ENCODE data around the gene SIGLEC14. TPM values are rescaled to one million over a fixed set of nuclear protein-coding genes. Genes with fewer than 3 reads are reported as not detected.
A peak's percentile ranks its signal among the peaks of the same experiment; 100 is the strongest.
"Not testable (repeated sequence)": the region's sequence is repeated elsewhere in the genome, so short reads cannot be mapped to it uniquely, and the experiment has no call there.

The SIGLEC14 gene
- total RNA-seq, 1 experiment from 2014 or later: not detected

DNA sequence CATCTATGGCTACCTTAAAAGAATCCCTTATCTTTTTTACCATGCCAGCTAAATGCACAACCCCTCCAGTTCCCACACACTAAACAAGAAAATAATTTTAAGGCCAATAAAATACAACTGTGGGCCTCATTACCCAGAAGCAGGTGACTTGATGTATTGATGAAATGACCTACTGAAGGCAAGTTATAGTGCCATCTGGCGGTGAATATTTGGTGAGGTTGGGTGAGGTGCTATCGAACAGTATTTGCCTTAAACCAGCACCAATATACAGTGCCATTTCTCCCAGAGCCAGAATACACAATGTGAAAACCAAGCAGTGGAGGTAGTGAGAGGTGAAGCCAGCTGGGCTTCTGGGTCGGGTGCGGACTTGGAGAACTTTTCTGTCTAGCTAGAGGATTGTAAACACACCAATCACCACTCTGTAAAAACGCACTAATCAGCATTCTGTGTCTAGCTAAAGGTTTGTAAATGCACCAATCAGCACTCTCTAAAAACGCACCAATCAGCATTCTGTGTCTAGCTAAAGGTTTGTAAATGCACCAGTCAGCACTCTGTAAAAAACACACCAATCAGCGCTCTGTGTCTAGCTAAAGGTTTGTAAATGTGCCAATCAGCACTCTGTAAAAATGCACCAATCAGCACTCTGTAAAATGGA is 29.4 kb upstream of the SIGLEC14 start:
- DNase-seq (ENCODE audit: low read depth): peak; percentile 42

DNA sequence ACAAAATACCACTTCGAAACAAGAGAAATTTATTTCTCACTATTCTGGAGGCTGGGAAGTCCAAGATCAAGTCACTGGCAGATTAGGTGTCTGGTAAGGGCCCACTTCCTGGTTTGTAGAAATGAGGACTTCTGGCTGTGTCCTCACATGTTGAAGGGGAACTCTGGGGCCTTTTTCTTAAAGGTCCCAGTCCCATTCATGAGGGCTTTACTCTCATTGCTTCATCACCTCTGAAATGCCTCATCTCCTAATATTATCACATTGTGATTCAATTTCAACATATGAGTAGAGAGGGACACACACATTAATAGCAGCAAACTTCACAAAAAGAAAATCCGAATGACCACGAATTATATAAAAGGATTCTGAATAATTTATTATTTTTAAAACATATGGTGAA is 21.6 kb upstream of the SIGLEC14 start:
- no peak for DNase-seq (ENCODE audit: low read depth)

DNA sequence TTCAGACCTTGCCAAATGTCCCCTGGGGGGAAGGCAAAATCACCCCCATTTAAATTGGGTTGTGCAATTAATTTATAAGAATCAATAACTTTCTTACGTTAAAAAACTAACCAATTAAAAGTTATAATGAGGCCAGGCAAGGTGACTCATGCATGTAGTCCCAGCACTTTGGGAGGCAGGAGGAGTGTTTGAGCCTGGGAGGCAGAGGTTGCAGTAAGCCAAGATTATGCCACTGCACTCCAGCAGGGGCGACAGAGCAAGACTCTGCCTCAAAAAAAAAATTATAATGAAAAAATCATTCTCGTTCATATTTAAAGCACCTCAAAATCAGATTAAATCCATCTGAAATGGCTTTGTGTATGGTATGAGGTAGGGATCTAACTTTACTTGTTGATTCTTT is 18.4 kb upstream of the SIGLEC14 start:
- DNase-seq (ENCODE audit: low read depth): peak; percentile 64

DNA sequence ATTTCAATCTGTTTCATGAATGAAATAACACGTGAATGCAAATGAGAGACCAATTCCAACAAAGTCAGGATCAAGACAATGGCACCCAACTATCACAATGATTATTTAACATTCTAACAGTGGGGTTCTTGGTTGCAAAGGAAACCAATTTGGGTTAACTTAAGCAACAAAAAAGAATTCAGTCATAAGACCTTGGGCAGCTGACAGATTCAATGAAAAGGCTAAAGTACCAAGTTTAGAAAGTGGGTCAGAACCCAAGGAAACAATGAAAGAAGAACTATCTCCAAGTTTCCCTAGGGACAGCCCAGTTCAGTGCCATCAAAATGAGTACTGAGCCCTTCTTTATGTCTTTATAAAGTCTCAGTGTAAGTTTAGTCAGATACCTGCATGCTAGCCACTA is 17.5 kb upstream of the SIGLEC14 start:
- no peak for DNase-seq (ENCODE audit: low read depth)

DNA sequence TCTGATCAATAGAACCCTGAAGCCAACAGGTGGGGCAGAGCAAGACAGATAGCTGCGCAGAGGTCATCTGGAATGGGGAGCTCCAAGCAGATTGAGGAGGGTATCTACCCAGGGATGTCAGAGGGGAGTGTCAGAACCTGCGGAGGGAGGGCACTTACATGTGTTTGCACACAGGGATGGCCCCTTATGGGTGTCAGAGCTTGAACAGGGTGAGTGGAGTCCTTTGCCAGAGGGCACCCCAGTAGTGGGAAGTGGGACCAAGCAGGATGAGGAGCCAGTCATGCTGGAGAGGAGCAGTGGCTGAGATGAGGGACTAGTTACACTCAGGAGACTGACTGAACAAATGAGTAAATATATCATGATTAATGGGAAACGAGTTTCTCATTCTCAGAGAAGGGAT is 17.0 kb upstream of the SIGLEC14 start:
- DNase-seq (ENCODE audit: low read depth): no peak

DNA sequence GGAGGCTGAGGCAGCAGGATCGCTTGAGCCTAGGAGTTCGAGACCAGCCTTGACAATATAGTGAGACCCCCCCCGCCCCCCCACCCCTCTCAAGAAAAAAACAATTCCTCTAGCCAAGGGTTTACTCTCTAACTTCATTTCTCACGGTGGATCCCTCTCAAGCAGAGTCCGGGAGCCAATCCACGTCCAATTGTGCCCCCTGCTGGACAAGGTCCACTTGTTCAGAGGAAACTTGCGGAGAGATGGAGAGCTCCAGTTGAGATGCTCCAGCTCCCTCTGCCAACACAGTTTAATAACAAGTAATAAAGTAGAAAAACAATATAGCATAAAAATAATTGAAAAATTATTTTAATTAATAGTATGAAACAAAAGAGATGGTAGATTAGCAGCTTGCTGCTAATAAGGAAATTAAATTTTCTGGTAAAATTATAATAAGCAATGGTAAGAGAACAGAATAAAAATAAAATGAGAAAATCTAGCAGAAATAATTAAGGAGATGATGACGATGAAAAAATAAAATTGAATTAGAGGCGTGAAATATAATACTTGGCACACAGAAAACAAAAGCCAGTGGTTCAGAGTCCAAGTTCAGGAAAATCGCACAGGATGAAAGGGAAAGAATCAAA is 14.5 kb upstream of the SIGLEC14 start:
- DNase-seq (ENCODE audit: low read depth): peak; percentile 76

DNA sequence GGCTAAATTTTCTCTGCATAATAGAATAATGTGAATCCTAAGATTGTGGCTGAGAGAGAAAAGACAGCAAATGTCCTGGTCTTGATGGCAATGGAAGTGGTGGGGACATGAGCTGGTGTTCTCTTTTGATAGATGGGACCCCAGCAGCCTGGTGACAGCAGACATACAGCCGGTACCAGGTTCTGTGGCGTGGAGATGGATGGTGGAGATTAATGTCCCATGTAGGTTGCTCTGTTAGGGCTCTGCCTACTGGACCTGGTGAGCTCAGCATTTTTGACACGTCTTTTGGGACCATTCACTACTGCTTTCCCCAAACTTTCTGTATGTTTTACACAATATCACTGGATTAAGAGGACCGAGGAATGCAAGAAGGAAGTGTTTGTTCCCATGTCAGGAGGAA is 8.2 kb upstream of the SIGLEC14 start:
- no peak for DNase-seq (ENCODE audit: low read depth)

DNA sequence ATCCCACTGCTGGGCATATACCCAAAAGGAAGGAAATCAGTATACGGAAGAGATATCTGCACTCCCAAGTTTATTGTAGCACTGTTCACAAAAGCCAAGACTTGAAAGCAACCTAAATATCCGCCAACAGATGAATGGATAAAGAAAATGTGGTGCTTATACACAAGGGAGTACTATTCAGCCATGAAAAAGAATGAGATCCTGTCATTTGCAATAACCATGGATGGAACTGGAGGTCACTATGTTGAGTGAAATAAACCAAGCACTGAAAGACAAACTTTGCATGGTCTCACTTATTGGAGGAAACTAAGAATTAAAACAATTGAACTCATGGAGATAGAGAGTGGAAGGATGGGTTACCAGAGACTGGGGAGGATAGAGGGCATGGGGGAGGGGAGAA is 6.5 kb upstream of the SIGLEC14 start:
- no peak for DNase-seq (ENCODE audit: low read depth)

DNA sequence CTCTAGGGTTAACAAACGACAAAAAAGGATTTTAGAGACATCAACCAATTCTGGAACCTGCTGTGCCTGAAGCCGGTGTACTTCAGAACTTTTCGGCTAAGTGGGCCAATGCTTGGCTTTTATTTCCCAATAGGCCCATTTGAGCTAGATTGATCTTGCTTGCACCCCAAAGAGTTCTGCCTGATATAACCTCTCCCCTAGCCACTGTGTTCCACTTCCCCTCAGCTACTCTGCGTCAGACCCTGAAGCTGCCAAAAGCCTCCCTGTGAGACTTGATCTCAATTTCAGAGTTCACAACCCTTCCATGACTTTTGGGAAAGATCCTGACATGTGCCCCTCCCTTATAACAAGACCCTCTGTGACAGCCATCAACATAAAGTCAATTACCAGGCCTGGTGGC is 5.6 kb upstream of the SIGLEC14 start:
- no peak for DNase-seq (ENCODE audit: low read depth)

DNA sequence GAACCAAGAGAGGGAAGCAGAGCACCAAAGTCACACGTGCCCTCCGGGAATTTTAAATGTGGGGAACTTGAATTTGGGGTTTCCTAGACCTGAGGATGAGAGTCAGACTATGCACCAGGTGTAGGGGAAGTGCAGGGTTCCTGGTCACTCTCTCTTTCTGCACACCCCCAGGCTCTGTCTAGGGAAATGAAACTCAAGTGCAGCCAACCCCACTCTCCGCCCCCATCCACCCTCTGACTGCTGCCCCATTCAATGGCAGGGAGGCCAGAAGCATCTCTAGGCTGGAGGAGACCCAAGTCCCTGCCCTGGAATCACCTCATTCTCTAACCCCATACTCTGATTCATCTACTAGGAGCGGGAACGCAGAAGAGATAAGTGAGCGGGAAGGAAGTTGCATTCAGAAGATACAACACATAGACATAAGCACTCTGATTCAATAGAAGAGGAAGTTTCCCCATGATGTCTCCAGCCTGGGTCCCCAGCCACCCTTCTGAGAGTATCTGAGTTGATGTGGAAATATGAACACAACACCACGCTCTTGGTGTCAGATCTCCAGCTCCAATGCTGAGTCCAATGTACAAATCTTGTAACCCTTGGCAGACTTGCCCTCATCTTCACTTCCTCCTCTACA is 4.7 kb upstream of the SIGLEC14 start:
- no peak for DNase-seq (ENCODE audit: low read depth)

DNA sequence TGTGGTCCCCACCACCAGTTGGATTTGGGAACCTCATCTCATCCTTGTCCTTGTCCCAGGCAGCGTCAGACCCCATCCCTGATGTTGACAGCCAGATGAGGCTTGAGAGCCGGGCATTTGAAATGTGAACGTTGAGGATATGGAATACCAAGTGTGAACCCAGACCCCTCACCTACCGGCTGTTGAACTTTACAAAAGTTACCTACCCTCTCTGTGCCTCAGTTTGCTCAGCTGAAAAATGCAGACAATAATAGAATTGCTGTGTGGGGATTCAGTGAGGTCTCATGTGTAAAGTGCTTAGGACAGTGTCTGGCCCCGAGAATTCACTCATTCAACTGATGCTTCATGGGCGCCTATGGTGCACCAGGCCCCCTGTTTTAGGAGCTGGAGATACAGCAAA is 693 bp upstream of the SIGLEC14 start:
- DNase-seq (ENCODE audit: low read depth): no peak

DNA sequence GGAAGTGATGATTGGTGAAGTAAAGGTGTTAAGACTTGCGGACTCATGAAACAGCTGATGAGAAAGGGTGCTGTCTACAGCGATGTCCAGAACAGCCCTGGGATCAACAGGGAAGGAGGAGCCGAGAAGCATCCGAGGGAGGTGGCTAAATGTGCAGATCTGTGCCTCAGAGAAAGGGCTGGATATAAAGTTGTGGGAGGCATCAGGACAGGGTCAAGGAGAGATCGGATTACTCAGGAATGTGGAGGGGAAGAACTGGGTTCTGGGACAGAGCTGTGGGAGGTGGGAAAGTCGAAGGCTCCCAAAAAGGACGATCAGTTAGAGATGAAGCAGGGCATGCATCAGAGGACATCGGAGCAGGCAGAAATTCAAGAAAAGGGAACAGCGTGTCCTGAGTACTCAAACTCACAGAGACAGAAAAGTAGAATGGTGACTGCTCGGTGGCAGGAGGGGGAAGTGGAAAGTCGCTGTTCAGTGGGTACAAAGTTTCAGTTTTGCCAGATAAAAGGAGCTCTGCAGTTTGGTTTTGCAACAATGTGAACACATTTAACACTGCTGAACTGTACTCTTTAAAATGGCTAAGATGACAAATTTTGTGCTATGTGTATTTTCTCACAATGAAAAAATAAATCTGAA is 1.9 kb downstream of the SIGLEC14 start:
- DNase-seq (ENCODE audit: low read depth): no peak

DNA sequence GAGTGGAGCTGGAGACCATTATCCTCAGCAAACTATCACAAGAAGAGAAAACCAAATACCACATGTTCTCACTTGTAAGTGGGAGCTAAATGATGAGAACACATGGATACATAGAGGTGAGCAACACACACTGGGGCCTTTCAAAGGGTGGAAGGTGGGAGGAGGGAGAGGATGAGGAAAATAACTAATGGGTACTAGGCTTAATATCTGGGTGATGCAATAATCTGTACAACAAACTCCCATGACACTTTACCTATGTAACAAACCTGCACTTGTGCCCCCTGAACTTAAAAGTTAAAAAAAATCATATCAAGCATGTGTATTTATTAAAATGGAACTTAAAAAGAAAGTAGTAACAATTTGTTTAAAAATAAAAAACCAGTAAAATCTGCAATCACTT is 5.0 kb downstream of the SIGLEC14 start:
- no peak for DNase-seq (ENCODE audit: low read depth)

DNA sequence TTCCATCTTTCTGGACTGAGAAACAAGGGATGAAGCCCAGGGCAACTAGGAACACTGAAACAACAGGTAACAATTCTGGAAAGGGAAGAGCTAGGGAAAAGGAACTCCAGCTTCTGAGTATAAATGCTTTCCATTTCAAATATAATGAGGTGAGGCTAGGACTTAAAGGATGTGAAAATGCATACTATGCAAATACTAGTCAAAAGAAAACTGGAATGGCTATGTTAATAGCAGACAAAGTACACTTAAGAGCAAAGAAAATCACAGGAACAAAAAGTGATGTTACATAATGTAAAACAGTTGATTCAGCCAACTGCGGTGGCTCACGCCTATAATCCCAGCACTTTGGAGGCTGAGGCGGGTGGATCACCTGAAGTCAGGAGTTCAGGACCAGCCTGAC is 6.2 kb downstream of the SIGLEC14 start:
- no peak for DNase-seq (ENCODE audit: low read depth)

DNA sequence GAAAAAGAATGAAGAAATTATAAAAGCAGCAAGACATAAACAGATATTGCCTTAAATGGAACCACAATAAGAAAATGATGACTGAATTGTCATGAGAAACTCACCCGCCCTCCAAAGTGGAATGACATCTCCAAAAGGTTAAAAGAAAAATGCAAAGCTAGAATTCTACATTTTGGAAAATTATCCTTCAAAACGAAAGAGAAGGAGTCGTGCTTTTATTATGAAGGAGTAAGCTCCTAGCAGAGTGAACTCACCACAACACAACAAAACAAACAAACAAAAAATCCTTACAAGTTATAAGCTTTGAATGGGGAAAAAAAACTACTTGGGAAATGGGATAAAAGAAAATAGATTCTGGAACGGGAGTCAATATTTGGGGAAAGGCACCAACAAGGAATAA is 6.7 kb downstream of the SIGLEC14 start:
- no peak for DNase-seq (ENCODE audit: low read depth)

DNA sequence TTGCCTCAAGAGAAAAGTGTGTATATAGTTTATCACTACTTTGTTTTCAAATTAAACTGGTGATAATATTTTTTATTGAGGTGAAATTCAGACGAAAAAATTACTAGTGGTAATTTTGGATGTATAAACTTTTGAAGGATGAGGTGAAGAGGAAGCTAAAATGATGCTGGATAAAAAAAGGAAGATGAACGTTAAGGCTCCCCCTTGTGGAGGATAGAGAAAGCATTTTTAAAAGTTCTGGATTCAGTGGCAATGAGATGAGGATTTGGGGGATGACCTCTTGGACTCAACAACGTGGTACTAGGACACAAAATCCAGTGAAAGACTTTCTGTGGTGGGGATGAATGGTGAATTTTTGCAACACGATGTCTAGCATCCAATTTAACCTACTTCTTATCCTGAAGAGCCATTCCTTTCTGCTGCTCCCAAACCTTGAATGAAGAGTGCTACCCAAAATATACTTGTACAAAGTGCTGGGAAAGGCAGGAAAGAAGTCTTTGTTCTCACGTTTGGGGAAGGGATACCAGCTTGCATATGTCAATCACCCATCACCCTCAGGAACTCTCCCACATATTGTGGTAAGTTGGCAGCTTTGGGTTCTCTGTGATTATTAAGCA is 9.2 kb downstream of the SIGLEC14 start:
- DNase-seq (ENCODE audit: low read depth): peak; percentile 10

DNA sequence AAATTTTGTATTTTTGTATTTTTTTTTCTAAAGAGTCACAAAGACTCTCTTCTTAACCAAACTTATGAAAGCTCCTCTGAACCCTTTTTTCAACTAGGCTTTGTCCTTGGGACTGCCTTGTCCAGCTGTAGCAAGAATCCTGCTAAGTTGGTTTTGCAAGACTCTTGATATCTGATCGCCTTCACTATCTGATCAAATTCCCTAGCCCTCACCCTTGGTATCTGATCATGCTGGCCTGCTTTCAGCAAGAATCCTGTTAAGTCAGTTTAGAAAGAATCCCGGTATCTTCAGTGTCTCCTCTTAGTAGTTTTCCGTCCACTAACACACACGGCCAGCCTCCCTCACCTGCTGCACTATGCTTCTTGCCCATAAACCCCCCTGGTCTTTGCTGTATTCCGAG is 14.5 kb downstream of the SIGLEC14 start:
- DNase-seq (ENCODE audit: low read depth): no peak

DNA sequence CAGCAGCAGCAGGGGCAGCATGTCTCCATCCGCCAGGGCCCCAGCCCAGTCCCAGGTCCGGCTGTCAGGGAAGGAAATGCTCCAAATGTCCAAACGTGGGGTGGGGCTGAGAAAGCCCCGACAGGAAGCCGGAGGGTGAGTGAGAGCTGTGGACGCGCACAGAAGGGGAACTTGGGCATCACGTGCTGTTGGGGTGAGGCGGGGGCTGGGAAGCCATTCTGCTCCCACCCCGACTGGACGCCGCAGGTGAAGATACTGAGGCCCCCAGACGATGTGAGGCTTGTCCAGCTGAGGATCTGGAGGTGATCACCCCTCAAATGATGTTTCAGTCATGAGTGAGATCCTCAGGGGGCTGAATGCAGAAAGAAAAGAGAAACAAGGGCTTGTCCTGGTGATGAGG is 16.3 kb downstream of the SIGLEC14 start, which contains the start of gene SIGLEC5:
Gene SIGLEC5 (minus strand): TSS at position 87 of the 400 bp plus-strand sequence. CDS start 66 bp downstream, at position 21.
- DNase-seq (ENCODE audit: low read depth): not testable (repeated sequence)

DNA sequence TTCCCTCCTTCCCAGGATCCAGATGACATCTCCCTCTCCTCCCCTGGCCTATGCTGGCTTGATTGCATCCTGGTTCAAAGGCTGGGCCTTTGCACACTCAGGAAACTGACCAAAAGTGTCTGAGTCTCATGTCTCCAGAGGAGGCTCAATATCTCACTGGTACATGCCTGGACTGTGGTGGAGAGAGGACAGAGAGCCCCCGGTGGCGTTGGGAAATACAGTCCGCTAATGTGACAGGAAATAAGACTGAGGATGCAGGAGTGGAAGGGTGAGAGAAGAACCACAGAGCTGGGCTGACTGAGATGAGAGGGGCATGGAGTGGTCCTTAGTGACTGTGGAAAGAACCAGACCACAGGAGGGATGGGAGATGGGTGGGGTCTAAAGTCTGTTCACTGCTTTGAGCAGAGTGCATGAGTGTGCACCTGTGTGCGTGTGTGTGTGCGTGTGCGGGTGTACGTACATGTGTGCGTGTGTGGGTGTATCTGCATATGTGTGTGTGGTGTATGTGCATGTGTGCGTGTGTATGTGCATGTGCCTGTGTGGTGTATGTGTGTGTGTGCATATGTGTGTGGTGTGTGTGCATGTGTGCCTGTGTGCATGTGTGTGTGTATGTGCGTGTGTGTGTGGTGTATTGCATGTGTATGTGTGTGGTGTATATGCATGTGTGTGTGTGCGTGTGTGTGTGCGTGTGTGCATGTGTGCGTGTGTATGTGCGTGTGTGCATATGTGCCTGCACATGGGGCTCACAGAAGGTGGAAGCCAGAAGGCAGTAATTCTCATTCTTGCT is 18.3 kb downstream of the SIGLEC14 start:
- DNase-seq (ENCODE audit: low read depth): no peak

DNA sequence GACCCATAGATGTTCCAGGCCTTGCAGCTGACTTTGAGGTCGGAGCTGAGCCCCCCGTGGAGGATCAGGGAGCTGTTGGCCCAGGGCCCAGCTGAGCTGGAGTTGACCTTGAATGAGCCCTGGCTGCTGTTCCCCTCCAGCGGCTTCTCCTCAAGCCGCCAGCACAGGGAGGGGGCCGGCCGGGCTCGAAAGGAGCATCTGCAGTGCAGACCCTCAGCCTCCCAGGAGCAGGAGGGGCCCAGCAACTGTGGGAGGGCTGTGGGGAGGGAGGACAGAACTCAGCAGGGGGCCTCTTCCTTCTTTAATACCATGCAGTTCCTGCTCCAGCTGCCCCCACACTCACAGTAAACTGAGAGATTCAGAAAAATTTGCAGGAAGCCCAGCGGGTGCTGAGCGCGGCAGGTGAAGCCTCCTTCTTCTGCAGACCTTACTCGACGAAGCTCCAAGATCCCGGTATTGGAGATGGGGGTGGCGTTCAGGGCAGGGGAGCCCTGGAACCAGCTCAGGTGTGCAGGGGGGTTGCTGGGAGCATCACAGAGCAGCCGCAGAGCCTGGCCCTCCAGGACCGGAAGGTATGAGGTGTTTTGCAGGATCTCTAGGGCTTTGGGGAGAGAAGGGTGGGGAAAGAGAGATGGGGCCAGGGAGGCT is 19.0 kb downstream of the SIGLEC14 start:
- DNase-seq (ENCODE audit: low read depth): no peak

DNA sequence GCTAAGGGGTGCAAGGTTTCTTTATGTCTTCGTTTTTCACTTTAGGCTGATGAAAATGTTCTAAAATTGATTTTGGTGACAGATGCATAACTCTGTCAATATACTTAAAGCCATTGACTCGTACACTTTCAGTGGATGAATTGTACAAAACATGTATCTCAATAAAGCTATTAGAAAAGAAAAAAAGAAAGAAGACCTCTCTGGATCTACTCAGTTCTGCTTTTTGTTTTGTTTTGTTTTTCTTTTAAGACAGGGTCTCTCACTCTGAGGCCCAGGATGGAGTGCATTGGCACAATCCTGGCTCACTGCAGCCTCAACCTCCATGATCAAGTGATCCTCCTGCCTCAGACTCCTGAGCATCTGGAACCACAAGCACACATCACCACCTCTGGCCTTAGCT is 19.9 kb downstream of the SIGLEC14 start:
- DNase-seq (ENCODE audit: low read depth): no peak
